LNCaP clone FGC (cell line): ENCODE data around the gene GREM1.

Experiments used
- DNase-seq: peaks from one replicate; pipeline ENCODE4 v3.0.0-alpha.2; 2011; ENCODE audit warnings: low read depth
- H3K4me3 ChIP-seq: 2 replicates; pipeline ENCODE4 v1.5.1; 2011; ENCODE audit warnings: mild to moderate bottlenecking, low read depth, low read length, control low read depth
- CTCF ChIP-seq: IDR thresholded peaks from 2 replicates; pipeline ENCODE4 v1.5.1; 2012; ENCODE audit warnings: mild to moderate bottlenecking; ENCODE audit not compliant: control insufficient read depth, insufficient read depth; ENCODE audit errors: extremely low read depth

The GREM1 gene

GRCh38 chr15:32737304-32737703 is 19.5 kb downstream of the GREM1 start:
- no peak for TF ChIP-seq CTCF
- no peak for DNase-seq
- H3K4me3 ChIP-seq = no peak overlapping the region

DNA sequence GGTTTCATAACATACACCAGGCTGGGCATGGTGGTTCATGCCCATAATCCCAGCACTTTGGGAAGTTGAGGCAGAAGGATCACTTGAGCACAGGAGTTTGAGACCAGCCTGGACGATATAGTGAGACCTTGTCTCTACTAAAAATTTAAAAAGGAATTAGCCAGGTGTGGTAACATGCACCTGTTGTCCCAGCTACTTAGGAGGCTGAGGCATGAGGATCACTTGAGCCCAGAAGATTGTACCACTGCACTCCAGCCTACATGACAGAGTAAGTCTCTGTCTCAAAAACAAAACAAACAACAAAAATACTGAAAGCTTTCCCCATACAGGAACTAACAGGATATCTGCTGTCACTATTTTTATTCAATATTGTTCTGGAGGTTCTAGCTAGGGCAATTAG is 20.9 kb downstream of the GREM1 start:
- H3K4me3 ChIP-seq = no peak overlapping the region
- no peak for TF ChIP-seq CTCF
- no peak for DNase-seq

- no peak for DNase-seq
- TF ChIP-seq CTCF = no peak
Measured at GRCh38 chr15:32739522-32740063, 21.8 kb downstream of the GREM1 start.

DNA sequence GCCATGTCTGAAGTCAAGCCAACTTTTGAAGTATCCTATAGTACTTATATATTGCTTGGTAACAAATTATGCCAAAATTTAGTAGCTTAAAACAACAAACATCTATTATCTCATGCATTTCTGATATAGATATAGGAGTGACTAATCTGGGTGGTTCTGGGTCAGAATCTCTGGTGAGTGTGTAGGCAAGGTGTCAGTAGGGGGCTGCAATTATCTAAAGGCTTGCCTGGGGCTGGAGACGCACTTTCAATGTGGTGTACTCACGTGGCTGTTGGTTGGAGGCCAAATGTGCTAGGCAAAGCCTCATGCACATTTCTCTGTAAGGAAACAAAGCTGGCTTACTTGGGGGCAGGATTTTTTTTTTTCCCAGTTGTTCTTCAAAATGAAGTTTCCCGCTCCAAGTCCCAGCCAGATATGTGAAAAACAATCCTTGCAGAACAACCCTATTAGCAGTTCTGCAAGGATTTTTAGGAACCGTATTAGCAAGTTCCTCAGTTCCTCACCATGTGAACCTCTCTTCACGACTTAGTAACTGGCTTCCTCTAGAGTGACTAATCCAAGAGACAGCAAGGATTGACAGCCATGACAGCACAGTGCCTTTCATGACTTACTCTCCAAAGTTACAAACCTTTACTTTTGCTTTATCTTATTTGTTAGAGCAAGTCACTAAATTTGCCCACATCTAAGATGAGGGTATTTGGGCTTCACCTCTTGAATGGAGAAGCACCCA is 25.8 kb downstream of the GREM1 start:
- H3K4me3 ChIP-seq = no peak overlapping the region
- DNase-seq = no peak
- no peak for TF ChIP-seq CTCF

More at GRCh38 chr15:32739522-32740063, 21.8 kb downstream of the GREM1 start:
- H3K4me3 ChIP-seq = no peak overlapping the region

DNA sequence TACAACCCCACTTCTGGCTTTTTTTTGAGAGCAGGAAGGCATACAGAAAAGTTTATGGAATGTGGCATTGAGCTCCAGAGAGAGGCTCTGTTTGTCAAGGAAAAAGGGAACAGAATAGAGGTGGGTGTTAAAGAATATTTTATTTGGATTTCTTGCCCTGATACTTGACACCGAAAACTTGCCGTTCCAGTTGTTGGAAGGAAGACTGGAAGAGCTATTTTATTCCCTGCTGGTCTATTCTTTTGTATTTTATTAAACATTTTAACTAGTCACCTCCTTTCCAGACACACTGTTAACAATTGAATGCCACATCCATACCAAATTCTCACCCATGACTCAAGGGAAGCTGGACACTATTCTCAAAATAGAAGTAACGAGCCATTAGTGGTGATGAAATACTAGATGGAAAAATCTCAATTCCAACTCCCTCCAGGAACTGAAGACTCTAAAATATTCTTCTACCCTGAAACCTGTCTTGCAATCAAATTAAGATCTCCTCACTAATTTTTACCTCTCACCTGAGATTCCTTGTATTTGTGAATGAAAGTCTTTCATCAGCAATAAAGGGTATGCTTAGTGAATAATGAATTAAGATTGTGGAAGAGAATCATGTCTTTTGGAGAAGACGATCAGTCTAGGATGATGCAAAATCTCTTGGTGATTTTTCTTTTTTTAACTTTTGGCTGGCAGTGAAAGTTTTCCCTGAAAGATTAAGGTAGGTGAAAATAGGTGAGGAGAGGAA is 28.5 kb downstream of the GREM1 start:
- TF ChIP-seq CTCF = no peak
- DNase-seq = no peak
- no peak overlapping the region for H3K4me3 ChIP-seq

- H3K4me3 ChIP-seq = no peak overlapping the region
- no peak for TF ChIP-seq CTCF
- no peak for DNase-seq
Measured at GRCh38 chr15:32747921-32748342, 30.1 kb downstream of the GREM1 start.
